ENCODE measurements around the gene BRD3.

Gene BRD3

DNA sequence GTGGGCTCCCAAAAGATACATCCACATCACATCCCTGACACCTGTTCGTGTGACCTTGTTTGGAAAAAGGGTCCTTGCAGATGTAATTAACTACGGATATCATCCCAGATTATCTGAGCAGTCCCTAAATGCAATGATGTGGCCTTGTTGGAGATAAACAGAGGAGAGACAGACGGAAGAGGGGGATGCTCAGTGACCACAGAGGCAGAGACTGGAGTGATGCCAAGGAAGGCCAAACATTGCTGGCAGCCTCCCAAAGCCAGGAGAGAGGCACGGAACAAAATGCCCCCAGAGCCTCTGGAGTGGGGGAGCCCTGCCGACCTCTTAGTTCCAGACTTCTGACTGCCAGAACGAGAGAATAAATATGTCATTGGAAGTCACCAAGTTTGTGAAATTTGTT lies 60.7 kb downstream of the BRD3 start:
- Histone ChIP-seq H3K4me1 (ENCODE audit: insufficient read depth, insufficient read length) (no peaks in the 10 kb centered on the region), H3K4me3 (ENCODE audit: insufficient read length, low read depth) (no peak overlapping the region), H3K27me3 (ENCODE audit: insufficient read depth, insufficient read length) (no peaks in the 10 kb centered on the region), H3K9ac (ENCODE audit: insufficient read length, low read depth) (no peak overlapping the region), H3K36me3 (ENCODE audit: insufficient read depth, insufficient read length, low read length) (no peaks in the 10 kb centered on the region), H3K9me3 (ENCODE audit: insufficient read depth, low read length) (peaks cover 7% of the 10 kb centered on the region; the same call in 1 of the 2 replicates)
- no peak for DNase-seq (ENCODE audit: low read depth, low spot score)
- TF ChIP-seq ZNF274 (IDR thresholded peaks at IDR 0.05; ENCODE audit: low read depth, low read length) (no peak), YY1 (IDR thresholded peaks at IDR 0.05; ENCODE audit: insufficient read depth, insufficient read length) (no peak), SUZ12 (IDR thresholded peaks at IDR 0.05; ENCODE audit: extremely low read depth, insufficient read depth, insufficient read length) (no peak)

DNA sequence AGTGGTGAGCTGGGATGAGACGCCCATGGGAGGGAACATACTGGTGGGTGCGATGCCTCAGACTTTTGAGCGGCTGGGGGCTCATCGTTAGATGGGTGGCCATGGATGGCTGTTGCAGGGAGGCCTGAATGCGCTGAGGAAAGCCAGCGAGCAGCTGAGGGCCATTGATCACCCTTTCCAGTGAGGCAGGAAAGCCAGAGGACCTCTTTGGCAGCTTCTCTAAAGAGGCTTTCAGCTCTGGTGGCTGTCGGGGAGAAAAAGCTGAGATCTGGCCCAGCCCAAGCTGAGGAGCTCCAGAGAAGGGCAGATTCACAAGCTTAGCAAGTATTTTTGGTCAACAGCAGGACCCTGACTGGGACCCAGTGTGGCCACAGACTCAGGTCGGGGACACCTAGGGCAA lies 62.4 kb downstream of the BRD3 start:
- H3K9ac ChIP-seq (ENCODE audit: insufficient read length, low read depth), result no peak overlapping the region
- H3K4me1 ChIP-seq (ENCODE audit: insufficient read depth, insufficient read length), result no peaks in the 10 kb centered on the region
- no peak overlapping the region for H3K4me3 ChIP-seq (ENCODE audit: insufficient read length, low read depth)
- H3K27me3 ChIP-seq (ENCODE audit: insufficient read depth, insufficient read length), result no peaks in the 10 kb centered on the region
- no peak for TF ChIP-seq YY1 (IDR thresholded peaks at IDR 0.05; ENCODE audit: insufficient read depth, insufficient read length)
- no peak for TF ChIP-seq ZNF274 (IDR thresholded peaks at IDR 0.05; ENCODE audit: low read depth, low read length)
- no peak for TF ChIP-seq SUZ12 (IDR thresholded peaks at IDR 0.05; ENCODE audit: extremely low read depth, insufficient read depth, insufficient read length)
- no peaks in the 10 kb centered on the region for H3K36me3 ChIP-seq (ENCODE audit: insufficient read depth, insufficient read length, low read length)
- no peaks in the 10 kb centered on the region for H3K9me3 ChIP-seq (ENCODE audit: insufficient read depth, low read length)
- DNase-seq (ENCODE audit: low read depth, low spot score), result no peak

DNA sequence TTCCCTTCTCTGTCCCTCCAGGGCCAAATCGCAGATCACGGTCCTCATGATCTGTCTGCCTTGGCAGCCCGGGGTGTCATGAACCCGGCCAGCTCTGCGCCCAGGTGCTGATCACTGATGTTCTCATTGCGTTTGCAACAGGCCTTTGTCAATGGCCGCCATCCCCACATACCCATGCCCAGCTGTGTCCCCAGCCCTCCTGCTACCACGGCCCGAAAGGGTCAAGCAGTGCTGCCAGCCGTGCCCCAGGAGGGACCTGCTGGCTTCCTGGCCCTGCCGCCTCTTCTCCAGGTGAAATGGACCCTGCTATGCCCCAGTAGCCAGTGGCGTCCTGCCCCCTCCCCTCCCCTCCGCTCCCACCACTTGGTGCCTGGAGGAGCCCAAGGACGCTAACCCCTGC lies 62.9 kb downstream of the BRD3 start:
- no peak overlapping the region for H3K9ac ChIP-seq (ENCODE audit: insufficient read length, low read depth)
- no peaks in the 10 kb centered on the region for H3K4me1 ChIP-seq (ENCODE audit: insufficient read depth, insufficient read length)
- no peak for DNase-seq (ENCODE audit: low read depth, low spot score)
- no peaks in the 10 kb centered on the region for H3K9me3 ChIP-seq (ENCODE audit: insufficient read depth, low read length)
- no peak overlapping the region for H3K4me3 ChIP-seq (ENCODE audit: insufficient read length, low read depth)
- H3K36me3 ChIP-seq (ENCODE audit: insufficient read depth, insufficient read length, low read length), result no peaks in the 10 kb centered on the region
- no peaks in the 10 kb centered on the region for H3K27me3 ChIP-seq (ENCODE audit: insufficient read depth, insufficient read length)
- TF ChIP-seq YY1 (IDR thresholded peaks at IDR 0.05; ENCODE audit: insufficient read depth, insufficient read length) (no peak), SUZ12 (IDR thresholded peaks at IDR 0.05; ENCODE audit: extremely low read depth, insufficient read depth, insufficient read length) (no peak)

DNA sequence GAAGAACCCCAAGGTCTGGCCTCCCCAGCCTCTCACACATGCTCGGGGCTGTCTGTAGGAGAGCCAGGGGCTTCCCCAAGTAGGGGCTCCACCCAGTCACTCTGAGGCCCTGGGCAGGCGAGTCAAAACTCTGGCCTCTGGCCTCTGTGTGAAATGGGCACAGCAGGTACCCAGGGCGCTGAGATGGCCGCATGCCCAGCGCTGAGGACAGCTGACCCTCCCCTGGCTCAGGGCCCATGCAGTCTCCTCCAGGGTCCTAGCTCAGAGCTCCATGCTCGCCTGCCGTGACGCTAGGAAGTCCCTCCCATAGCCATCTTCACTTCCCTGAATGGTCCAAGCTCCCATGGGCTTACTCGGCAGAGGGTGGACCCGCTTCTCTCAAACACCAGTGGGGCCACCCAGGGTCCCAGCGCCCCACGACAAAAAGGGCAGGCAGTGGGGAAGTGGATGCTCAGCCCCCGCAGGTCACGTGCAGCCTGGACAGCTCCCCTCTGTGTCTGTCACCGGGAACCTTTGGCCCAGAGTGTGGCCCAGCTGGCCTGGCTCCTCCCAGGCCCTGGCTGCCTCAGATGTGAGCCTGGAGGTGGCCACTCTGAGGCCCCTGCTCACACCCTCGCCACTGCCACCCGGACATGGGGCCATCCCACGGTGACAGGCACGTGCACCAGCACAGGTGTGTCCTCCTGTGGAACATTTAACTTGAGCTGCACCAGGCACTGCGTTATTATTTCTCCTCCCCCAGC lies 63.5 kb downstream of the BRD3 start:
- no peak overlapping the region for H3K9ac ChIP-seq (ENCODE audit: insufficient read length, low read depth)
- H3K9me3 ChIP-seq (ENCODE audit: insufficient read depth, low read length), result no peaks in the 10 kb centered on the region
- DNase-seq (ENCODE audit: low read depth, low spot score), result no peak
- TF ChIP-seq YY1 (IDR thresholded peaks at IDR 0.05; ENCODE audit: insufficient read depth, insufficient read length) (no peak), SUZ12 (IDR thresholded peaks at IDR 0.05; ENCODE audit: extremely low read depth, insufficient read depth, insufficient read length) (no peak), ZNF274 (IDR thresholded peaks at IDR 0.05; ENCODE audit: low read depth, low read length) (no peak)
- no peaks in the 10 kb centered on the region for H3K36me3 ChIP-seq (ENCODE audit: insufficient read depth, insufficient read length, low read length)
- no peaks in the 10 kb centered on the region for H3K27me3 ChIP-seq (ENCODE audit: insufficient read depth, insufficient read length)
- H3K4me1 ChIP-seq (ENCODE audit: insufficient read depth, insufficient read length), result no peaks in the 10 kb centered on the region
- H3K4me3 ChIP-seq (ENCODE audit: insufficient read length, low read depth), result no peak overlapping the region

DNA sequence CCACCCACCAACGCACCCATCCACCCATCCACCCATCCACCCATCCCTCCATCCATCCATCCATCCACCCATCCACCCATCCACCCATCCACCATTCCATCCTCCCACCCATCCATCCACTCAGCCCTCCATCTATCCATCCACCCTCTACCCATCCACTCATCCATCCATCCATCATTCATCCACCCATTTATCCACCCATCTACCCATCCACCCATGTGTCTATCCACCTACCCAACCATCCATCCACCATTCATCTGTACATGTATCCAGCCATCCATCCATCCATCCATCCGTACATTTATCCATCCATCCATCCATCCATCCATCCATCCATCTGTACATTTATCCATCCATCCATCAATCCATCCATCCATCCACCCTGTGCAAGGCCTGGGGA lies 64.6 kb downstream of the BRD3 start:
- H3K4me1 ChIP-seq (ENCODE audit: insufficient read depth, insufficient read length), result no peaks in the 10 kb centered on the region
- H3K27me3 ChIP-seq (ENCODE audit: insufficient read depth, insufficient read length), result no peaks in the 10 kb centered on the region
- no peak overlapping the region for H3K4me3 ChIP-seq (ENCODE audit: insufficient read length, low read depth)
- no peak overlapping the region for H3K9ac ChIP-seq (ENCODE audit: insufficient read length, low read depth)
- no peaks in the 10 kb centered on the region for H3K36me3 ChIP-seq (ENCODE audit: insufficient read depth, insufficient read length, low read length)
- TF ChIP-seq SUZ12 (IDR thresholded peaks at IDR 0.05; ENCODE audit: extremely low read depth, insufficient read depth, insufficient read length) (no peak), YY1 (IDR thresholded peaks at IDR 0.05; ENCODE audit: insufficient read depth, insufficient read length) (no peak), ZNF274 (IDR thresholded peaks at IDR 0.05; ENCODE audit: low read depth, low read length) (no peak)
- no peak for DNase-seq (ENCODE audit: low read depth, low spot score)
- H3K9me3 ChIP-seq (ENCODE audit: insufficient read depth, low read length), result no peaks in the 10 kb centered on the region

DNA sequence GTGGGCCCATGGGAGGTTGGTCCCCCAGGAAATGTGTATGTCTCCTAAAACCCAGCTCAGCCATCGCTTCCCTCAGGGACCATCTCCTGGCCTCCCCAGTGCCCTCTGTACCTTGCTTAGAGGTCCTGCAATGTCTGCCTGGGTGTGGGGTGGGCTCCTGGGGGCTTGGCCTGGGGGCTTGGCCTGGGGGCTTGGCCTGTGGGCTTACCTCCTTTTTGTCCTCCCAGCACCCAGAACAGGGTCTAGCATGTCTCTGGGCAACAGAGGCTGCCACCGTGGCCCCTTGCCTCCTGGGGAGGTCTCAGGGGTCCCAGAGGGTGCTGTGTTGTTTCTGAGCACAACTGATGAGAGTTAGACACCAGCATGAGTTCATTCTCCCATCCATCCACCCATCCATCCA lies 65.0 kb downstream of the BRD3 start:
- H3K9me3 ChIP-seq (ENCODE audit: insufficient read depth, low read length), result no peaks in the 10 kb centered on the region
- TF ChIP-seq ZNF274 (IDR thresholded peaks at IDR 0.05; ENCODE audit: low read depth, low read length) (no peak), SUZ12 (IDR thresholded peaks at IDR 0.05; ENCODE audit: extremely low read depth, insufficient read depth, insufficient read length) (no peak), YY1 (IDR thresholded peaks at IDR 0.05; ENCODE audit: insufficient read depth, insufficient read length) (no peak)
- H3K9ac ChIP-seq (ENCODE audit: insufficient read length, low read depth), result no peak overlapping the region
- no peaks in the 10 kb centered on the region for H3K36me3 ChIP-seq (ENCODE audit: insufficient read depth, insufficient read length, low read length)
- no peaks in the 10 kb centered on the region for H3K27me3 ChIP-seq (ENCODE audit: insufficient read depth, insufficient read length)
- H3K4me3 ChIP-seq (ENCODE audit: insufficient read length, low read depth), result no peak overlapping the region
- H3K4me1 ChIP-seq (ENCODE audit: insufficient read depth, insufficient read length), result no peaks in the 10 kb centered on the region
- no peak for DNase-seq (ENCODE audit: low read depth, low spot score)

DNA sequence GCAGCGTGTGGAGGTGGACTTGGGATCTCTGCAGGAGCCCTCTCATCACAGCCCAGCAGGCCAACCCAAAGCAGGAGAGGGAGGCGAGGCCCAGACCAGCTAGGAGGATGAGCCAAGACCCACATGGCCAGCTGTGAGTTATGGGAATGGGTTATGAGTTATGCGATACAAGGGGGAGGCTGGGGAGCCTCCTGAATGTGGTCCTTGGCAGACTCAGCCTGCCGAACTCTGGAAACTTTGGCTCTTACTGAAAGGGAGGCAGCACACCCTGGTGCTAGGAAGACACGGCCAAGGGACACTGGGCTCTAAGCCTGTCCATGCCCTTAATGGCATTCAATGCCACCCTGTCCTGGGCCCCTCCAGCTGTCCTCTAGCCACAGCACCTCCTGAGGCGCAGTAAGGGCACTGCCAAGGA lies 68.0 kb downstream of the BRD3 start:
- H3K36me3 ChIP-seq (ENCODE audit: insufficient read depth, insufficient read length, low read length), result no peaks in the 10 kb centered on the region
- no peak overlapping the region for H3K9ac ChIP-seq (ENCODE audit: insufficient read length, low read depth)
- H3K9me3 ChIP-seq (ENCODE audit: insufficient read depth, low read length), result no peaks in the 10 kb centered on the region
- H3K4me3 ChIP-seq (ENCODE audit: insufficient read length, low read depth), result no peak overlapping the region
- peaks cover 2% of the 10 kb centered on the region for H3K4me1 ChIP-seq (ENCODE audit: insufficient read depth, insufficient read length)
- no peak for DNase-seq (ENCODE audit: low read depth, low spot score)
- no peak for TF ChIP-seq SUZ12 (IDR thresholded peaks at IDR 0.05; ENCODE audit: extremely low read depth, insufficient read depth, insufficient read length)
- TF ChIP-seq ZNF274 (IDR thresholded peaks at IDR 0.05; ENCODE audit: low read depth, low read length), result no peak
- peaks cover 2% of the 10 kb centered on the region for H3K27me3 ChIP-seq (ENCODE audit: insufficient read depth, insufficient read length)
